A673 (cell line): ENCODE results near the gene MFN2.

Experiments
- EZH2 ChIP-seq: fragments of 200-600 bp; sonication (generic); IDR thresholded peaks from 2 replicates; pipeline ENCODE4 v1.6.1; 2017; ENCODE audit warnings: borderline replicate concordance, low read depth, mild to moderate bottlenecking, mixed read lengths, antibody characterized with exemption, low read length; ENCODE audit not compliant: poor library complexity, severe bottlenecking
- TF ChIP-seq, protein P1 (sequence below): fragments of 300-800, 200-600 bp; sonication (generic); conservative IDR thresholded peaks from 2 replicates; pipeline ENCODE4 v1.5.1; 2017; ENCODE audit warnings: low read depth, mild to moderate bottlenecking, antibody characterized with exemption, low read length, moderate library complexity, mixed read lengths

DNA sequence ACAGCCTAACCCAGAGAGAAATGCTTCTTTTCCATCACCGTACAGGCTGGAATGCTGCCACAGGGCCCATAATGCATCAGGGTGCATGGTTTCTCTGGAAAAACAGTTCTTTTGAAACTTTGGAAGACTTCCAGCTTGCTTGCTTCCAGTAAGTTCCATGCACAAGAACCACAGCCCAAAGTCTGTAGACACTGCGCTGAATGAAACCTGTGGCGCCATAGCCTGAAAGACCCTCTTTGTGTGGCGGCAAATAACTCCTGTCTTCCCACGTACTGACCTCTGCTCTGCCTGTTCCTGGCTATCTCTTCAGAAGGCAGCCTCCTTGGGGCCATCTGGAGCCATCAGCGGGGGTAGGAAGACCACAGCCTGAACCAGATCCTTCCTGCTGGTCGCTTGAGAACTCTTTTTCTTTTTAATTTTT lies 54.1 kb downstream of the MFN2 start:
- TF ChIP-seq, protein P1, sequence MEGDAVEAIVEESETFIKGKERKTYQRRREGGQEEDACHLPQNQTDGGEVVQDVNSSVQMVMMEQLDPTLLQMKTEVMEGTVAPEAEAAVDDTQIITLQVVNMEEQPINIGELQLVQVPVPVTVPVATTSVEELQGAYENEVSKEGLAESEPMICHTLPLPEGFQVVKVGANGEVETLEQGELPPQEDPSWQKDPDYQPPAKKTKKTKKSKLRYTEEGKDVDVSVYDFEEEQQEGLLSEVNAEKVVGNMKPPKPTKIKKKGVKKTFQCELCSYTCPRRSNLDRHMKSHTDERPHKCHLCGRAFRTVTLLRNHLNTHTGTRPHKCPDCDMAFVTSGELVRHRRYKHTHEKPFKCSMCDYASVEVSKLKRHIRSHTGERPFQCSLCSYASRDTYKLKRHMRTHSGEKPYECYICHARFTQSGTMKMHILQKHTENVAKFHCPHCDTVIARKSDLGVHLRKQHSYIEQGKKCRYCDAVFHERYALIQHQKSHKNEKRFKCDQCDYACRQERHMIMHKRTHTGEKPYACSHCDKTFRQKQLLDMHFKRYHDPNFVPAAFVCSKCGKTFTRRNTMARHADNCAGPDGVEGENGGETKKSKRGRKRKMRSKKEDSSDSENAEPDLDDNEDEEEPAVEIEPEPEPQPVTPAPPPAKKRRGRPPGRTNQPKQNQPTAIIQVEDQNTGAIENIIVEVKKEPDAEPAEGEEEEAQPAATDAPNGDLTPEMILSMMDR = no peak
- TF ChIP-seq EZH2 = no peak
